ENCODE results near the gene G6PC2. TPM values are rescaled to one million over a fixed set of nuclear protein-coding genes. Genes with fewer than 3 reads are reported as not detected.

Gene G6PC2
- total and polyA plus RNA-seq, 10 of the 15 experiments (the other 5 are each of a cell fraction or from before 2014, with no cell fraction given), result not detected

- no peak for TF ChIP-seq CEBPZ (IDR thresholded peaks at IDR 0.05; ENCODE audit: low read depth, low read length)
- no peak for TF ChIP-seq FOS (IDR thresholded peaks at IDR 0.05; ENCODE audit: borderline replicate concordance, extremely low read depth, insufficient read length)
- TF ChIP-seq HDGF (IDR thresholded peaks at IDR 0.05), result no peak
- TF ChIP-seq EP300 (IDR thresholded peaks at IDR 0.05; ENCODE audit: borderline replicate concordance in 1 of 2, control insufficient read depth in 1 of 2, low read depth in 2 of 2, low read length in 2 of 2), result no peak
- no peak for TF ChIP-seq MYB (IDR thresholded peaks at IDR 0.05; ENCODE audit: borderline replicate concordance, low read depth, low read length)
- no peak for TF ChIP-seq CREB1 (IDR thresholded peaks at IDR 0.05; ENCODE audit: low read depth)
- TF ChIP-seq TCF7 (IDR thresholded peaks at IDR 0.05; ENCODE audit: borderline replicate concordance), result no peak
- no peak for TF ChIP-seq NFYA (IDR thresholded peaks at IDR 0.05; ENCODE audit: borderline replicate concordance, low read depth, low read length)
- no peak for TF ChIP-seq PAX8 (IDR thresholded peaks at IDR 0.05)
- TF ChIP-seq ZSCAN29 (IDR thresholded peaks at IDR 0.05), result no peak
- no peak for TF ChIP-seq MTA2 (IDR thresholded peaks at IDR 0.05; ENCODE audit: low read depth)
- no peak for TF ChIP-seq SMAD1 (IDR thresholded peaks at IDR 0.05; ENCODE audit: low read depth, partially characterized antibody)
- TF ChIP-seq SIN3A (IDR thresholded peaks at IDR 0.05; ENCODE audit: low read depth, low read length), result no peak
Observed at GRCh38 chr2:168944065-168944464, 43.0 kb downstream of the G6PC2 start (continued).
